ENCODE data around the gene CD6. TPM values are rescaled to one million over a fixed set of nuclear protein-coding genes. Genes with fewer than 3 reads are reported as not detected.
A peak's percentile ranks its signal among the peaks of the same experiment; 100 is the strongest.

CD6 gene
- total RNA-seq, 1 donor from 2014 or later, result 0.39 TPM

- Mint-ChIP-seq H3K27ac (ENCODE audit: unreplicated experiment) (peak within 1 kb of the TSS; percentile 94), H3K27me3 (ENCODE audit: low read depth, unreplicated experiment) (peaks cover 35% of the 10 kb centered on the region), H3K4me1 (ENCODE audit: low read depth, unreplicated experiment) (peaks cover 15% of the 10 kb centered on the region), H3K4me3 (ENCODE audit: unreplicated experiment) (peak within 1 kb of the TSS; percentile 71), H3K36me3 (ENCODE audit: low read depth, unreplicated experiment) (peaks cover 4% of the 10 kb centered on the region), H3K9me3 (ENCODE audit: unreplicated experiment) (peaks cover 1% of the 10 kb centered on the region)
- no peak for FAIRE-seq
- TF ChIP-seq EZH2 (IDR thresholded peaks at IDR 0.05; ENCODE audit: insufficient read depth, low read length) (no peak), CTCF (IDR thresholded peaks at IDR 0.05; ENCODE audit: insufficient read depth, low read depth, low read length) (no peak)
- no peaks in the 10 kb centered on the region for H3K79me2 ChIP-seq (ENCODE audit: insufficient read depth, low read length)
- peak within 1 kb of the TSS; percentile 44 for H3K4me3 ChIP-seq (ENCODE audit: insufficient read depth, low read depth, low read length)
- H3K27ac ChIP-seq (ENCODE audit: low read depth, low read length), result no peak within 1 kb of the TSS
- peaks cover 4% of the 10 kb centered on the region for H3K4me1 ChIP-seq (ENCODE audit: insufficient read depth, low read length)
- no peaks in the 10 kb centered on the region for H3K9me3 ChIP-seq (ENCODE audit: insufficient read depth, low read depth, low read length)
- no peaks in the 10 kb centered on the region for H4K20me1 ChIP-seq (ENCODE audit: insufficient read depth, low read length)
- H3K36me3 ChIP-seq (ENCODE audit: insufficient read depth, low read length), result no peaks in the 10 kb centered on the region
- peak within 1 kb of the TSS; percentile 84 for H3K4me2 ChIP-seq (ENCODE audit: low read length)
- peak within 1 kb of the TSS; percentile 78 for H2AFZ ChIP-seq (ENCODE audit: low read depth, low read length)
- DNase-seq (ENCODE audit: low read depth), result no peak
- peak within 1 kb of the TSS; percentile 35 for H3K9ac ChIP-seq (ENCODE audit: low read length)
- peaks cover 15% of the 10 kb centered on the region for H3K27me3 ChIP-seq (ENCODE audit: insufficient read depth, low read length)
These were observed 19.4 kb upstream of the CD6 start, which contains the start of gene SLC15A3 for GRCh38 chr11:60951904-60952741. SLC15A3 (minus strand) TSS chr11:60952176; CDS start chr11:60951551, 625 bp downstream.

GRCh38 chr11:60952742-60953170 lies 18.7 kb upstream of the CD6 start:
- peak overlapping the region; percentile 84 for H3K4me2 ChIP-seq (ENCODE audit: low read length)
- Mint-ChIP-seq H3K36me3 (ENCODE audit: low read depth, unreplicated experiment) (peaks cover 4% of the 10 kb centered on the region), H3K9me3 (ENCODE audit: unreplicated experiment) (peaks cover 2% of the 10 kb centered on the region), H3K4me3 (ENCODE audit: unreplicated experiment) (peak overlapping the region; percentile 57), H3K27me3 (ENCODE audit: low read depth, unreplicated experiment) (peaks cover 39% of the 10 kb centered on the region), H3K4me1 (ENCODE audit: low read depth, unreplicated experiment) (peaks cover 15% of the 10 kb centered on the region), H3K27ac (ENCODE audit: unreplicated experiment) (peak overlapping the region; percentile 94)
- H3K9me3 ChIP-seq (ENCODE audit: insufficient read depth, low read depth, low read length), result no peaks in the 10 kb centered on the region
- H4K20me1 ChIP-seq (ENCODE audit: insufficient read depth, low read length), result no peaks in the 10 kb centered on the region
- H2AFZ ChIP-seq (ENCODE audit: low read depth, low read length), result peak overlapping the region; percentile 10
- no peak for TF ChIP-seq CTCF (IDR thresholded peaks at IDR 0.05; ENCODE audit: insufficient read depth, low read depth, low read length)
- no peak for TF ChIP-seq EZH2 (IDR thresholded peaks at IDR 0.05; ENCODE audit: insufficient read depth, low read length)
- no peak overlapping the region for H3K9ac ChIP-seq (ENCODE audit: low read length)
- H3K4me1 ChIP-seq (ENCODE audit: insufficient read depth, low read length), result peaks cover 4% of the 10 kb centered on the region
- no peaks in the 10 kb centered on the region for H3K79me2 ChIP-seq (ENCODE audit: insufficient read depth, low read length)
- no peaks in the 10 kb centered on the region for H3K36me3 ChIP-seq (ENCODE audit: insufficient read depth, low read length)
- no peak overlapping the region for H3K4me3 ChIP-seq (ENCODE audit: insufficient read depth, low read depth, low read length)
- peaks cover 15% of the 10 kb centered on the region for H3K27me3 ChIP-seq (ENCODE audit: insufficient read depth, low read length)
- no peak for DNase-seq (ENCODE audit: low read depth)
- no peak for FAIRE-seq
- no peak overlapping the region for H3K27ac ChIP-seq (ENCODE audit: low read depth, low read length)

DNA sequence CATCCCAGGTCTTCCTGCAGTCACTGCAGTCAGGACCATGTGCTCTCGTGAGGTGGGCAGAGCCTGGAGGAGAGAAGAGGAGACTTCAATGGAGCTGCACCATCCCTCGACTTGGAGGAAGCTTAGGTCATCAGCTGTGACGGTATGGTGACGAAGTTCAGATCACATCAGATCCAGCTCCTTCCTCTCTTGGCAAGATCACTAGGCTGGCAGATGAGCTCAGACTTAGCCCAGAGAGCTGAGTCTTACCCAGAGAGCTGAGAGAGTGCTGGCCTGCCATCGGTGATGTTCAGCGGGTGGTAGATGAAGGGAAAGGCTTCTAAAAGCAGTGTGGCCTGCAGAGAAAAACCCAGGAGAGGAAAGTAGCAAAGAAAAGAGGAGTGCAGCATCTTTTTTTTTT lies 17.7 kb upstream of the CD6 start:
- Mint-ChIP-seq H3K27ac (ENCODE audit: unreplicated experiment) (no peak overlapping the region), H3K27me3 (ENCODE audit: low read depth, unreplicated experiment) (peaks cover 45% of the 10 kb centered on the region), H3K36me3 (ENCODE audit: low read depth, unreplicated experiment) (peaks cover 2% of the 10 kb centered on the region), H3K4me1 (ENCODE audit: low read depth, unreplicated experiment) (peaks cover 11% of the 10 kb centered on the region), H3K4me3 (ENCODE audit: unreplicated experiment) (no peak overlapping the region), H3K9me3 (ENCODE audit: unreplicated experiment) (peaks cover 6% of the 10 kb centered on the region)
- H3K4me2 ChIP-seq (ENCODE audit: low read length), result no peak overlapping the region
- no peak overlapping the region for H2AFZ ChIP-seq (ENCODE audit: low read depth, low read length)
- no peaks in the 10 kb centered on the region for H3K79me2 ChIP-seq (ENCODE audit: insufficient read depth, low read length)
- H4K20me1 ChIP-seq (ENCODE audit: insufficient read depth, low read length), result no peaks in the 10 kb centered on the region
- H3K36me3 ChIP-seq (ENCODE audit: insufficient read depth, low read length), result no peaks in the 10 kb centered on the region
- H3K9ac ChIP-seq (ENCODE audit: low read length), result no peak overlapping the region
- H3K27me3 ChIP-seq (ENCODE audit: insufficient read depth, low read length), result peaks cover 15% of the 10 kb centered on the region
- DNase-seq (ENCODE audit: low read depth) (peak; percentile 12), FAIRE-seq (no peak)
- TF ChIP-seq CTCF (IDR thresholded peaks at IDR 0.05; ENCODE audit: insufficient read depth, low read depth, low read length) (no peak), EZH2 (IDR thresholded peaks at IDR 0.05; ENCODE audit: insufficient read depth, low read length) (no peak)
- no peak overlapping the region for H3K4me3 ChIP-seq (ENCODE audit: insufficient read depth, low read depth, low read length)
- no peak overlapping the region for H3K27ac ChIP-seq (ENCODE audit: low read depth, low read length)
- H3K9me3 ChIP-seq (ENCODE audit: insufficient read depth, low read depth, low read length), result no peaks in the 10 kb centered on the region
- peaks cover 4% of the 10 kb centered on the region for H3K4me1 ChIP-seq (ENCODE audit: insufficient read depth, low read length)
